GM12891 (cell line): ENCODE results near the gene BMS1.

Experiments
- PAX5 ChIP-seq: IDR thresholded peaks from 2 replicates; pipeline ENCODE4 v1.6.1; 2011; ENCODE audit warnings: low read length, moderate library complexity, mild to moderate bottlenecking; ENCODE audit not compliant: insufficient read depth, severe bottlenecking
- POLR2A ChIP-seq: IDR thresholded peaks from 2 replicates; pipeline ENCODE4 v1.6.1; 2011; ENCODE audit warnings: low read depth, low read length, control low read depth
- POLR2AphosphoS5 ChIP-seq: IDR thresholded peaks from 2 replicates; pipeline ENCODE4 v1.6.1; 2011; ENCODE audit warnings: low read depth, low read length, control low read depth
- POU2F2 ChIP-seq: IDR thresholded peaks from 2 replicates; pipeline ENCODE4 v1.6.1; 2011; ENCODE audit warnings: low read depth, mild to moderate bottlenecking, control low read depth, low read length, moderate library complexity
- SPI1 ChIP-seq: IDR thresholded peaks from 2 replicates; pipeline ENCODE4 v1.6.1; 2011; ENCODE audit warnings: low read depth, low read length, control low read depth
- TAF1 ChIP-seq: IDR thresholded peaks from 2 replicates; pipeline ENCODE4 v1.6.1; 2011; ENCODE audit warnings: low read depth, low read length, control low read depth

GRCh38 chr10:42753507-42754154 is 29.0 kb upstream of the BMS1 start:
- no peak for TF ChIP-seq POLR2A
- no peak for TF ChIP-seq POLR2AphosphoS5
- no peak for TF ChIP-seq TAF1
- TF ChIP-seq PAX5, result no peak
- TF ChIP-seq SPI1, result no peak
- TF ChIP-seq POU2F2, result no peak
